Stimulated activated CD8-positive, alpha-beta memory T cell treated with anti-CD3 and anti-CD28 coated beads, Interleukin-4, amount 100 ng/mL, for 4 hours (primary cell): ENCODE results near the gene CD48.
"Not testable (repeated sequence)": the region's sequence is repeated elsewhere in the genome, so short reads cannot be mapped to it uniquely, and the experiment has no call there.

ENCODE experiments used
- DNase-seq, 2 donors: peaks; one replicate each; pipeline ENCODE4 v3.0.0-alpha.2; 2020; ENCODE audit warnings: low read depth in 2 of 2, low spot score in 1 of 2

Gene CD48

DNA sequence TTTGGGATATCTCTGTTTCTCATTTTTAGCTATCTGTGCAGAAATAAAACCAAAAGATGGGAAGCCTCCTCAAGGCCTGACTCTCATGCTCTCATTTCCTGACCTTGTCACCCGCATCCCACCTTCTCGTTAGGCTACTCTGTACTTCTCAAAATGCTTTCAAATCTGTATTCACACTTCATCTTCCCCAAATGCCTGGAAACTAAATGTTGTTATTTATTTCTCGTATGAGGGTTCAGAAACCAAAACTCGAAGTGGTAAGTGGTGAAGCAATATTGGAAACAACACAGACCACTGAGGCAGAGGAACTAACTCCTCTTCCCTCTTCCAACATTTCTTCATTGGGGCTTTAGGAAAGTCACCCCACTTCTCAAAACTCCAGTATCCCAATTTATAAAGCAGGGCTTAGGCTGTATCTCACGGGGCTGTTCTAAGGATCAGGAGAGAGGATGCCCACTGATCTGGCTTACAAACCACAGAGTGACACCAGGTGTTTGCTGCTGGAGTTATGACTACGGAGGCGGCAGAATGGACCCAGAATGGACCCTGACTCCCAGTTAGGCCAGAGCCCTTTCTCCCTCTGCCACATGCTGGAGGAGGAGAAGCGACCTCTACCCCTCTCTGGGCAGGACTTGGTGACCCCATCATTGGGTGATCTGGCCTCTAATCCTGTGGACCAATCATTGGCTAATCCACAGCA lies 31.0 kb upstream of the CD48 start:
- no peak for DNase-seq

DNA sequence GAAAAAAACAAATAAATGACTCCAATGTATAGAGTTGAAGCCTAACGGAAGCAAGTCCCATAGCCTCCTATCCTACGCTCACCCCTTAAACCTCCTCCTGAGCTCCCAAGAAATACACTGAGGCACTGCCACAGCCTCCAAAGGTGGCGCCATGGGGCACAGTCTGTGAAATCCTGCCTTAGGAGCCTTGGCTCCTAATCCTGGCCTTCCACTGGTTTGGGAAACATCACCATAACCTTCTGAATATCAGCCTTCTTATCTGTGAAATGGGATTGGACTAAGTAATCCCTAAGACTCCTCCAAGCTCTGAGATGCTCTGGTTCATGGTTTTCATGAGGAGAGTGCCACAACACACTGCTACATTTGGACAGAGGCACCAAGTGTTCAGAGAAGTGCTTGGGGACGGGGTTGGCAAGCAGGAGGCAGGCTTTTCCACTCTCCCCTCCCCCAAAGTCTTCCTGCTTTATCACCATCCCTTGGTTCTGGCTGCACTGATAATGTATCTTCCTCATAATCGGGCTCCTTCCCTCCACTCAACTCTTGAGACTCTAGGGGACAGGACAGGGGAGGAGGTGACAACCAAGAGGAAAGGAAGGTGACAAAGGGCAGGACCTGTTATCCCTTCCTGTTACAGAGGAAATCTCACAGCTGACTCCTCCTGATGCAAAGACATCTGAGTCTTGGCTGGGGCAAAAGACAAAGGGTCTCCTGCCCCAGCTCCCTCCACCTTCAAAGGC lies 30.2 kb upstream of the CD48 start:
- no peak for DNase-seq

DNA sequence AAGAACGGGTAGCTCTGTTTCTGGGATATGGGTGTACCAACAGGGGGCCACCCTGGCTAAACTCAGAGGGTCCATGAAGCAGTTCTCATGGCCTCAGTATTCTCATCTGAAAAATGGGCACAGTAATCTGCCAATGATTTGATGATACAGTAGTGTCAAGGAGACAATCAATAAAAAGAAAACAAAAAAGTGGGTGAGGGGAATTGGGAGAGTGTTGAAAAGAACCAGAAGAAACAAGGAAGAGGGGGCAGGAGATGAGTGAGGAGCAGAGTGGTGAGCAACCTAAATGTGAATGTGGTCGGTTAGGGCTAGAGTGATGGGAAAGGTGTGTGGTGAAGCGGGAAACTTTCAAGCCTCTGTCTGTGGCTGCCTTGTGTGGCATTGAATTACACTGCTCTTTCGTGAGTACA lies 29.5 kb upstream of the CD48 start:
- DNase-seq = peak in 1 of 2 donors; percentile 24

DNA sequence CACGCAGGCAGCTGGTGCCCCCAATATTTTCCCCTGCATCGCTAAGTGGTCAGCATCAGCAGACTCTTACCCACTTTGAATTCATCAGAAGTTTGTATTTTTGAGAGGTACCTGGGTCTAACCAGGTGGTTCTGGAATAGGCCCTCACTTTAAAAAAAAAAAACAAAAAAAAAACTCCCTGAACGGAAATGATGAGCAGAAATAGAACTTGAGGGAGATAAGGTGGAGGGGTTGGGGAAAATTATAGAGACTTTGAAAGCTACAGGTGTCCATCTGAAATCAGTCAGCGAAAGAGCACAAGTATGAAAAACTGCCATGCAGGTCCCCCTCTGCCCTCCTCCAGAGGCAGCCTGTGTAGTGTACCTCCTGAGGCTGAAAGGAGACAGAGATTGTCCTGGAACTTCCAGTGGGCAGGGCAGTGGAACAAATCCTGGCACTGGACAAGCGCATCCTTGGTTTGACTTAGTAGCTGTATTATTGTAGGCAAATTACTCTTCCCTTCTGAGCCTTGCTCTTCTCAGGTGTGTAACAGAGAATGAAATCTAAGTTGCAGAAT lies 28.6 kb upstream of the CD48 start:
- no peak for DNase-seq

DNA sequence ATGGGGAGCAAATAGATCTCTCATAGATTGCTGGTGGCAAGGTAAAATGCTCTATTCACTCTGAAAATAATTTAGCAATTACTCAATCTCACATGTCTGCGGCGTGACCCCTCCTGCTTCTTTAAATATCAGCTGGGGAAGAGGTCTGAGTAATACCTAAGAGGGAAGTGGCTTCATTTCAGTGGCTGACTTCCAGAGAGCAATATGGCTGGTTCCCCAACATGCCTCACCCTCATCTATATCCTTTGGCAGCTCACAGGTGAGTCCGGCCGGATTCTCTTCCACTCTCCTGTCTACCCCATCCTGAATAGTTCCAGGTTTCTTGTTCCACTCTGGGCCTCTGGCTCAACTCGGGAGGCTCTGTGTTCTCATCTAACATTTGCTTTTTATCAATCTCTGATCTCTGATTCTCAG lies 27.5 kb upstream of the CD48 start, which contains the start of gene SLAMF7:
SLAMF7 (plus strand) TSS at position 150 of the 414 bp plus-strand sequence; CDS start at position 205, 55 bp downstream.
- peak in 1 of 2 donors; percentile 41 for DNase-seq

DNA sequence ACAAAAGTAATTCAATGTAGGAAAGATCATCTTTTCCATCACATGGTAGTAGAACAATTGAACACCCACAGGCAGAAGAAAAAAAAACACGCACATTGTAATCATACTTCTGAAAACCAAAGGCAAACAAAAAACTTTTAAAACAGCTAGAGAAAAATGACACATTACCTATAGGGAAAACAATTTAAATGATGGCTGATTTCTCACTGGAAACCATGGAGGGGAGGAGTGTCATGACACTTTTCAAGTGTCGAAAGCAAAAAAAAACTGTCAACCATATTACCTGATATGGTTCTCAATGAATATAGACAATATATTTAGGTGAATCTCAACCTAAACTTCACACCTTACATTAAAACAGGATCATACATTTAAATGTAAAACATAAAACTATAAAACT lies 26.6 kb upstream of the CD48 start:
- no peak for DNase-seq

DNA sequence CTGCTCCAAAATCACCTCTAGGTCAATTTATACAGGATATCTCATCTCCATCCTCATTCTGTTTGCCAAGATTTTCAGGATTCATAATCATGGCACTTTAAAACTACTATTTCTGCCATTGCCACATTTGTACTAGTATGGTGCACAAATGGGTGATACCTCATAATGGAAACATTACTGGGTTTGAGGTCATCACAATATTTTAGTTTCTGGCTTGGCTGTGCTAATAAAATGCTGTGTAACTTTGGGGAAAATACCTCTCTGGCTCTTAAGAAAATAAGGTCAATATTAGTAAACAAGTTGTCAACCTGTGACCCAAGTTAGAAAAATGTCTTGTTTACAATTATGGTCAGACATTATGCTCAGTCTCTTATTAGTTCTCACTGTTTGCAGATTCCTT lies 22.7 kb upstream of the CD48 start:
- no peak for DNase-seq

DNA sequence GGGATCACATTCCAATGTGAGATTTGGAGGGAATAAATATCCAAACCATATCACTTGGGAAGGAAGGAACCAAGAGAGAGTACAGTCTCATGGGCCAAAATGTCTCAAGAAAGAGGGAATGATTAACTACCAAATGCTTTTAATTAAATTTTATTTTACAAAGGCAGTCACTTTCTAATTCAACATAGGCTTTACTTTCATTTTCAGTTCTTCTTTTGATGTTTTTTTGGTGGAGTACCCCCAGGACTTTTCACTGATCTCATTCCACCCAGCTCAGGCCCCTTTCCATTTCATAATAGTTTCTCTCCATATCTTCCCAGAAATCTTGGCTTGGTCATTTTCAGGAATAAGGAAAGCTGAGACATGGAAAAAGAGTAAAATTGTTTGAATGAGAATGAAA lies 22.3 kb upstream of the CD48 start:
- no peak for DNase-seq

DNA sequence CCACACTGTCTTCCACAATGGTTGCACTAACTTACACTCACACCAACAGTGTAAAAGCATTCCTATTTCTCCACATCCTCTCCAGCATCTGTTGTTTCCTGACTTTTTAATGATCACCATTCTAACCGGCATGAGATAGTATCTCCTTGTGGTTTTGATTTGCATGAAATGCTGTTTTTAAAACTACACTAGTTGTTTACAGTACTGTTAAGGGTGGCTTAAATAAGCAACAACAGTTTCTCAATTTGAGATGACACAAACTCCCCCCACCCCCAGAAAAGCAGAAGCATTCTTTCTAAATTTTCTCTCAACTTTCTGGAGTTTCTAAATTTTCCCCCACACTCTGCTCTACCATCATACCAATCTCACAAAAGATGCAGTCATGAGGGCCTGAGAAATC lies 20.4 kb upstream of the CD48 start:
- no peak for DNase-seq

DNA sequence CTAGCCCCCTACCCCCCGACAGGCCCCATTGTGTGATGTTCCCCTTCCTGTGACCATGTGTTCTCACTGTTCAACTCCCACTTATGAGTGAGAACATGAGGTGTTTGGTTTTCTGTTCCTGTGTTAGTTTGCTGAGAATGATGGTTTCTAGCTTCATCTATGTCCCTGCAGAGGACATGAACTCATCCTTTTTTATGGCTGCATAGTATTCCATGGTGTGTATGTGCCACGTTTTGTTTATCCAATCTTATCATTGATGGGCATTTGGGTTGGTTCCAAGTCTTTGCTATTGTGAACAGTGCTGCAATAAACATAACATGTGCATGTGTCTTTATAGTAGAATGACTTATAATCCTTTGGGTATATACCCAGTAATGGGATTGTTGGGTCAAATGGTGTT lies 19.9 kb upstream of the CD48 start:
- not testable (repeated sequence) for DNase-seq

DNA sequence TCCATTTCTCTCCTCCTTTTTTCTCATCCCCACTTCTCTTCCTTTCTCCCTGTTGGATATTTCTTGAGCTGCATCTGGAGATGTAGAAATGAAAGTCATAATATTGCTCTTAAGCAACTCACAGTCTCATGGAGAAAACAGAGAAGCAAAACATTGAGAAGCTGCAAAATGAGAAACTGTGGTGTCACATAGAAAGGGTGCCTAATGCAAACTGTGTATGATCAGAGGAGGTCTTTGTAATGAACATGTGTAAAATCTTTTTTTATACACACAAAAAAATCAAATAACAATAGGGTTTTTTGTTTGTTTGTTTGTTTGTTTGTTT lies 15.7 kb upstream of the CD48 start:
- no peak for DNase-seq

DNA sequence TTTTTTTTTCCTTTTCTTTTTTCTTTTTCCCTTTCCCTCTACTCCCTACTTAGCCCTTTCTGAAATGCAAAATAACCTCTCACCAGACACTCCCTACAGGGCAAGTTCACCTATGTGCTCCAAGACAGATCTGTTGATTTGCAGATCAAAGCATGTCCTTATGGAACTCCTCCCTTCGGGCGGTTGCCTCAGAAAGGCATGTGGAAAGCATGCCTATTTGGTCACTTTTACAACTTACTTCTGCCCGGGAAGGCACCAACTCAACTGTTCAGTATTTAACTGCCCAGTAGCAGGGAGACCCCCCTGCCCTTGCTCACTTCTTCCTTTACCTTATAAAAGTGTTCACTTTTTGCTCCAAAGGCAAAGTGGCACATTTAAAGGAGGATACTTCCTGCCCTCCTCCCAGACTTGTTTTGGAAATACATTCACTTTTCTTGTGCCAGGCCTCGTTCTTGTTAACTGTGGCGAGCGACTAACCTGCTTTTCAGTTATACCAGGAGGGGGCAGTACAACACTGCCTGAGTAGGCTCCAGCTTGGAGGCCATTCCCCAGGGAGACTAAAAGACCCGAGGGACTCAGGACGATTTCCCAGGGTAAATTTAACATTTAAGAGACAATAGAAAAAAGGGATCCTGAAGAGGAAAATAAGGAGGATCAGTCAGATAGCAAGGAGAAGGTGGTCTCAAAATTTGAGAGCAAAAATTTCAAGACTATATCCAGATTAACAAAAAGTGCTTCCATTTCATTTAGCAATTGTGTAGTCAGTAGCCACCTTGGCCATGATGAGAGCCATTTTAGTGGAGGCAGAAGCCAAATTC lies 15.1 kb upstream of the CD48 start:
- peak in 1 of 2 donors; percentile 39 for DNase-seq

DNA sequence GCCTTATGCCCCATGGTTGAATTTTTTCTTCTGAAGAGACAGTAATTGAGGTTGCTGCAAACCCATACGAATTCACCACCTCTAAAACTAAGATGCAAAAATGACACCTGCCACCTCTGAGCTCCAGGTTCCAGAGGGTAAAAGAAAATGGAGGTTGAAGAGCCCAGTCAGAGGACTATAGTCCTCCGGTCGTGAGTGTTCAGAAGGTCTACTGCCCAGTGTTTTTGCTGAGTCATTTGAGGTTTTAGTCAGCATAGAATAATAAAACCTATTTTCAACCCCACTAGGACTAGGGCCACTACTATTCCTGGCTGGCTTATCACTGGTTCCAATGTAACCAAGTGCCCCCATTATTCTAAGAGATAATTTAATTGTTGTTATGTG lies 14.5 kb upstream of the CD48 start:
- no peak for DNase-seq

DNA sequence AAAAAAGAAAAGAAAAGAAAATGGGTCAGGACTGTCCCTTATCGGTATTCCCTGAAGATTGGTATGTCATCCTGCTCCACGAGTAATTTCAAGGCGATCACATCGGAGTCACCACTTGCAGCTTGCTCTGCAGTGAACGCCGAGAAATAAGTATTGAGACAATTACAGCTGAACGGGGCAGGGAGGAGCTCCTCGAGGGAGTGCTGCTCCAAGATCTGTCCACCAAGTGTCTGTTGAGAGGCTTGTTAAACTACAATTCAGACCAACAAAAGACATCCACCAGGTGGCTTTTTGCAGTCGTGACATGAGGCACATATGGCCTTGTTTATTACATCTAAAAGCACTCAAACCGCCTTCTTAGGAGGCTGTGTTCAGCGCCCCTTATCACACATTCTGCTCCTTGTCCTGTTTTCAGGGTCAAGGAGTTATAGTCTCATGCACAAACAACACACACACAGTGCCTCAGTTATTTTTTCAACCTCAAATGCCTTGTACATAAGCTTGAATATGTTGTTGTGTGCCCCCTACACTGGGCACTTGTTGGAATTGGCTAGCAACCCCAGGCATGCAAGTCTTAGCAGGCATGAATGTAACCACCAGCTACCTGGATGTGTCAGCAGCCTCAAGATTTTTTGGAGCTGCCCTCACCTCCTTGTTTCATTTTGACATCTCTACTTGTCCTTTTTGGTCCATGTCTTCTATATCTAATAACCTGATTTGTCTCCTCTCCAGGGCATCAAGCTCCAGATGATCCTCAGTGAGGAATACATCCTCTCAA lies 13.0 kb upstream of the CD48 start:
- DNase-seq = no peak

DNA sequence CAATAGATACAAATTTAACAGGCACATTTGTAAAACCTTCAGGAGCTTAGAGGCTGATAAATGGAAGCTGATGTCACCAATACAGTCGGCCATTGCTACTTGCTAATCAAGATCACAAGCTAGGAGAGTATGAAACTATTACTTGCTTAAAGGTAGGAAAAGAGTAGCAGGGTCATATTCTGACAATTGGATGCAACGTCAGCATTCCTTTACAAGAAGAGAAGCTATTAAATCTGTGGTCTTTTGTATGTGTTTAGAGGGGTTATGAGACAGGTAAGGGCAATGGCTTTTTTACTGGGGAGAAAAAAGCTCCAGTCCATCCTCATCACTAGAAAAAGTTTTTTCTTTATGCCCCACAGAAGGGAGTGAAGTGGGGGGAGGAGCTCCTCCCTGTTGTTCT lies 11.7 kb upstream of the CD48 start:
- no peak for DNase-seq

DNA sequence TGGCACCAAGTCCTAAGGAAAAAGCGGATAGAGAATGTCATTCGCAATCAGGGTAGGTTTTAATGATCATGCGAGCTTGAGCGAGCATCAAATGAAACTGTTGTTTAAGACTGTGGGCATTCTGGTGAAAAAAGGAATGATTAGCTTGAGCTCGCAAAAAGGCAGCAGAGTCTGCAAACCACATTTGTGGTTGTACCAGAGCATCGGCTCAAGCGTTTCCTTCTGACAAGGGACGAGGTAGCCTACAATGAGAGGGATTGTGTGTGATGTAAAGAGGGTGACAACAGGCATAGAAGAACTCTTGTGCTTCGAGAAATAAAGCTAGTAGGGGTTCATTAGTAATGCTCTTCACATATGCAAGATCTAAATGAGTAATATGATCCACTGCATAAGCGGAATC lies 11.1 kb upstream of the CD48 start:
- no peak for DNase-seq

DNA sequence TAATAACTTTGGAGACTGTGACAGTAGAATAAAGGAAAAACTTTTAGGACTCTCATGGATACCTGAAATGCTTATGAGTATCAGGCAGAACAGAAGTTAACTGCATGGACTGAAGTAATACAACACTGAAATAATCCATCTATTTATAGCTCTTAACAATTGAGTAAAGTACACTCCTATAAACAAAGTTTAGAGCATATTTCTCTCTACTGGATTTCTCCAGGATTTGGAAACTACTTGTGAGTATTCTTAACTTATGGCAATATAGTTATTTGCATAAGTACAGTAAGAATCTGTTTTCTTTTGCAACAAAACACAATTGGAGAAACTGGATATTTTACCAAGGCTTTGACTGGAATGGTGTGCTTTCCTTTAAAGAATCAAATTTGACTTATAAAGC lies 9.9 kb upstream of the CD48 start:
- DNase-seq = no peak

DNA sequence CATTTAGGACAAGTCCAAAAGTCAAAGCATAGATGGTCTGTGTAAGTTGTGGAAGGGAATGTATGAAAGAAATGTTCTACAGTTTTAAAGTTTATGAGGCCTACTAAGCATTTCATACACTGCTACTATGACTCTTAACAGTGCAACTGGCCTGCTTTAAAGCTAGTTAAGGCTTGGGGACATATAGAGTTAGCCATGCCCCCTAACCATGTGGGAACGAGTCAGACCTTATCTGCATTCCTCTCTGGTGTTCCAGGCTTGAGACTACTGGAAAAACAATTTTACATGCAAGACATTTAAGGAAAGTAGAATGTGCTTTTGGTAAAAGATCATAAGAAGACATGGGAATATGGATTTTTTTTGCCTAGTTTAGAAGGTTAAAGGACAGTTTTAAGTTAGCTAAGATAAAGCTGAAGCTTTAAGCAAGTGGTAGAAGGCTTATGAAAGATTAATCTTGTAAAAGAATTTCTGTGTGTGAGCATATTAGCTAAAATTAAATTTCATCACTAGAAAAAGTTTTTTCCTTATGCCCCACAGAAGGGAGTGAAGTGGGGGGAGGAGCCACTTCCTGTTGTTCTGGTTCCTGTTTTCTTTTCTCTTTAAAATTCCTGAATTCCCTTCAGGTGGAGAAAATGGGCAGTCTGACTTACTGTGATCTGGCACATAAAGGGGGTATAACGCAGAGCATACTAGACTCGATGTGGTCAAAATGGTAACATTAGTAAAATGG lies 8.9 kb upstream of the CD48 start:
- no peak for DNase-seq

DNA sequence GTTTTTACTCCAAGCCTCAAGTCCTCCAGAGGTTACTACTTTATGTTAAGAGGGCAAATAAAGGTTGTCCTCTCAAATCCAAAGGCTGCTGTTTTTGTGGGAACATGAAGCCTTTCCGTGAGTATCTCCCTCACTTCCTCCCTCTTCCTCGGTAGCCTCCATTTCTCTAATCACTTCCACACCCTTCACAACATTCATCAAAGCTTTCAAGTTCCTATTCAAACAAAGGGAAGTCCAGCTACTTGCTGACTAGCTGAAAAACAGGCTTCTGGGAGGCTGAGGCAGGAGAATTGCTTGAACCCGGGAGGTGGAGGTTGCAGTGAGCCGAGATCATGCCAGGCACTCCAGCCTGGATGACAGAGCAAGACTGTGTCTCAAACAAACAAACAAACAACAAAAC lies 6.6 kb upstream of the CD48 start:
- DNase-seq = no peak

DNA sequence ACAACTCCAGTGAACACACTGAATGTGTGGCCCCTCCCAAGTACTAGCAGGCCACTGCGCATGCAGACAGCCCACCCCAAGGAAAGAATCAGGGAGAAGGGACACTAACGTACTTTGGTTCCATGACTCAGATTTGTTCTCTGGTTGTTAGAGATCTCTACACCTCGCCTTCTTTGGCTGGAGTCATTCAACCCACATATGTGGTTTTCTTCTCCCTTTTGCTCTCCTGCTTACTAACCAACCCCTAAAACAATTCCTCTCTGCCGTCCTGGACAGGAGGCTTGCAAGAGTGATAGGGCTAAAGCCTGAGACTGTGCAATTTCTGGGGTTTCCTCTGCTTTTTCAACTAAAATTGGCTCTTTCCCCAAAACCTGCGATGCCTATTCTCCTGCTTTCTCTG lies 5.7 kb upstream of the CD48 start:
- no peak for DNase-seq
